Activated CD8-positive, alpha-beta memory T cell treated with anti-CD3 and anti-CD28 coated beads, Interleukin-2, amount 50 U/mL, for 1 hour (primary cell): ENCODE data around the gene PDCD5.
"Not testable (repeated sequence)": the region's sequence is repeated elsewhere in the genome, so short reads cannot be mapped to it uniquely, and the experiment has no call there.

Experiments
- DNase-seq: peaks from one replicate; pipeline ENCODE4 v3.0.0-alpha.2; 2020; ENCODE audit errors: extremely low read depth

The PDCD5 gene, protein sequence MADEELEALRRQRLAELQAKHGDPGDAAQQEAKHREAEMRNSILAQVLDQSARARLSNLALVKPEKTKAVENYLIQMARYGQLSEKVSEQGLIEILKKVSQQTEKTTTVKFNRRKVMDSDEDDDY

GRCh38 chr19:32580901-32581704, at the start of gene PDCD5:
PDCD5 (plus strand) TSS chr19:32581190; CDS start chr19:32581262, 72 bp downstream.
- peak; percentile 77 for DNase-seq

DNA sequence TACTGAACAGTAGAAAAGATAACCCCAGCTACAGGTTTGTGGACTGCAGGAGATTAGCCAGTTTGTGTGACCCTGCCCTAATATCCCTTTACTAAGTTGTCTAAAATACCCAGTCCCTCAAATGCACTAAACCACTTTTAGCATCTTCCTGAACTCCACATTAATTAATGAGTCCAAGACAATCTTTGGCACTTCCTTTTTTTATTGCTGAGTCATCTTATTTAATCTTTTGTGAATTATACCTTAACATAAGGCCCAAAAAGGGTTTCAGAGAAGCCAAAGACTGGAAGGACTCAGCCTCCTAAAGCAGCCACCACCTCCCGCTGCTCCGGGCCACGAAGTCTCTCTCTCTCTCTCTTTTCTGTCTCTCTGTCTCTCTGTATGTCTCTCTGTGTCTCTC, 48.8 kb upstream of the PDCD5 start:
- DNase-seq = no peak

DNA sequence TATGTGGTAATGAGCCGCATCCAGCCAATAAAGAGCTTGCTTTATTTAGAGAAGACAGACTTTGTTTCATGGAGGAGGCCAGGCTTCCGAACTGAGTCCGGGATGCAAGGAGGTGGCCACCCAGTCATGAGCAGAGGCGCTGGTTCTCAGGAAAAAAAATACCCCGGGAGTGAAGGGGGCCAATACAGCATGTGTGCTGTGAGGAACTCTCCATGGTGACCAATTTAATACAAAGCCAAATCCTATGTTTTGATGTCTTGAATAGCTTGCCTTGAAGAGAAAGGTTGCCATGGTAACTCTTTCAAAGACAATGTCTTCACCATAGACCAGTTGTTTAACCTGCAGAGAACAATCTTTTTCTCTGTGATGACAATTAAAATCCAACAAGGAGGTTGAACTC, 43.4 kb upstream of the PDCD5 start:
- no peak for DNase-seq

DNA sequence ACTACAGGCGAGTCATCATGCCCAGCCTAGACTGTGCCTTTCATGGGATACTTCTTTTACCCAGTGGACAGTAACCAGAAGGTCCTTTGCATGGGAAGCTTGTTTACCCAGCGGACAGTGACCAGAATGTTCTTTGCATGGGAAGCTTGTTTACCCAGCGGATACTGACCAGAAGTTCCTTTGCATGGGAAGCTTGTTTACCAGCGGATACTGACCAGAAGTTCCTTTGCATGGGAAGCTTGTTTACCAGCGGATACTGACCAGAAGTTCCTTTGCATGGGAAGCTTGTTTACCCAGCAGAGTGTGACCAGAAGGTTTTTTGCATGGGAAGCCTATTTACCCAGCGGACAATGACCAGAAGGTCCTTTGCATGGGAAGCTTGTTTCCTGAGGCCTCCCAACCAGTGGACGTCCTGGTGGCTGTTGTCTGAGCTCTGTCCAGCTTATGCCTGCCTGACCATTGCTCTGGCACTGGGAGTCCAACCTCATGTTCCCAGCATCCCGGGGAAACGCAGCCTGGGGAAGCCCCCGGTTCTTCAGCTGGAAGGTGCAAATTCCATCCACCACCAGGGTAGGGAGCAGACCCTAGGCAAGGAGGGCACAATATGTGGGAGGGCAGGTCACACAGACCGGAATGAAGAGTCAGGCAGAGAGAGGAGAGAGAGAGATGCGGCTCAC, 41.6 kb upstream of the PDCD5 start:
- DNase-seq = no peak

DNA sequence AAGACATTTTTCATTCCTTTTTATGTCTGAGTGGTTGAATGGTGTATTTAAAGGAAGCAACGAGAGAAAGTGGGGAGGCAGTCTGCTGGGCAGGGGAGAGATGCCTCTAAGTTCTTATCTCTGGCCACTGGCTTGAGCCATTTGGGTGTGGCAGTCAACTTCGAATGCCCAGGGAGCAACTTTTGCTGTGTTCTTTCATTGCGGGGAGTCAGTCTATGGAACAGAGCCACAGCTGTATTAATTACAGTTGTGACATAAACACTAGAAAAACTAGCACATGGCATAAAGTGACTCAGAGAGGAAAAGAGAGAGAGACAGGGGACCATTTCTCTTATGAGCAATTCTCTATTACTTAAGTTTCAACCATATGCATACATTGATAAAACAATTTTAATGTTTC, 40.4 kb upstream of the PDCD5 start:
- DNase-seq = no peak

- not testable (repeated sequence) for DNase-seq
These were observed 39.6 kb upstream of the PDCD5 start for GRCh38 chr19:32541376-32541775.

GRCh38 chr19:32542477-32543108, 38.4 kb upstream of the PDCD5 start:
- no peak for DNase-seq

- no peak for DNase-seq
These were observed 37.7 kb upstream of the PDCD5 start for GRCh38 chr19:32543115-32543900.

- no peak for DNase-seq
These were observed 36.1 kb upstream of the PDCD5 start for GRCh38 chr19:32544917-32545316.

- no peak for DNase-seq
These were observed 30.3 kb upstream of the PDCD5 start for GRCh38 chr19:32550666-32551065.

DNA sequence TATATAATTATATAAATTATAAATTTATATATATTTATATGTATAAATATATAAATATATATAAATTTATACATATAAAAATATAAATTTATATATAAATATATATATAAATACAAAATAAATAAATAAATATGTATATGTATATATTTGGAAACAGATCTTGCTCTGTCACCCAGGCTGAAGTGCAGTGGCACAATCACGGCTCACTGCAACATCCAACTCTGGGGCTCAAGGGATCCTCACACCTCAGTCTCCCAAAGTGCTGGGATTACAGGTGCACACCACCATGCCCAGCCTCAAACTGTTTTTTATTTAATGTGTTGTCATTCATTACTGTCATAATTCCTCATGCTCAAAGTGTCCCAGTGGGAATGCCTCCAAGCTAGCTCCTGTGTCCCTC, 25.2 kb upstream of the PDCD5 start:
- no peak for DNase-seq

- no peak for DNase-seq
These were observed 22.3 kb upstream of the PDCD5 start for GRCh38 chr19:32558607-32559228.

- no peak for DNase-seq
These were observed 17.2 kb upstream of the PDCD5 start for GRCh38 chr19:32563761-32564160.

- no peak for DNase-seq
These were observed 14.7 kb upstream of the PDCD5 start for GRCh38 chr19:32566246-32566830.

DNA sequence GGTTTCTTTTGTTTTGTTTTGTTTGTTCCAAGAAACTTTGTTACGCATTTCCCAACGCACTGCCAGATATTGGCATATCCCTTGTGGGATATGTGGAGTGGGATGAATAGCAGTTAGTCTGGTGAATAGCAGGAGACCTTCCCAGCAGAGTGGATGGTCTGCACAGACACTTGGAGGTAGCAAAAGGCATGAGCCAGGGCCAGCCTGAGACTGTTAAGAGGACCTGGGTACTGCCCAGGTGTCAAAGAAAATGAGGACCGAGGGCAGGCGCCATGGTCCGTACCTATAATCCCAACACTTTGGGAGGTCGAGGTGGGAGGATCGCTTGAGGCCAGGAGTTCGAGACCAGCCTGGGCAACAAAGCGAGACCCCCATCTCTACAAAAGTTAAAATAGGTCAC, 13.5 kb upstream of the PDCD5 start:
- DNase-seq = no peak

GRCh38 chr19:32570081-32570785, 10.8 kb upstream of the PDCD5 start:
- peak; percentile 28 for DNase-seq

- DNase-seq = not testable (repeated sequence)
These were observed 9.4 kb upstream of the PDCD5 start for GRCh38 chr19:32571471-32572075.

DNA sequence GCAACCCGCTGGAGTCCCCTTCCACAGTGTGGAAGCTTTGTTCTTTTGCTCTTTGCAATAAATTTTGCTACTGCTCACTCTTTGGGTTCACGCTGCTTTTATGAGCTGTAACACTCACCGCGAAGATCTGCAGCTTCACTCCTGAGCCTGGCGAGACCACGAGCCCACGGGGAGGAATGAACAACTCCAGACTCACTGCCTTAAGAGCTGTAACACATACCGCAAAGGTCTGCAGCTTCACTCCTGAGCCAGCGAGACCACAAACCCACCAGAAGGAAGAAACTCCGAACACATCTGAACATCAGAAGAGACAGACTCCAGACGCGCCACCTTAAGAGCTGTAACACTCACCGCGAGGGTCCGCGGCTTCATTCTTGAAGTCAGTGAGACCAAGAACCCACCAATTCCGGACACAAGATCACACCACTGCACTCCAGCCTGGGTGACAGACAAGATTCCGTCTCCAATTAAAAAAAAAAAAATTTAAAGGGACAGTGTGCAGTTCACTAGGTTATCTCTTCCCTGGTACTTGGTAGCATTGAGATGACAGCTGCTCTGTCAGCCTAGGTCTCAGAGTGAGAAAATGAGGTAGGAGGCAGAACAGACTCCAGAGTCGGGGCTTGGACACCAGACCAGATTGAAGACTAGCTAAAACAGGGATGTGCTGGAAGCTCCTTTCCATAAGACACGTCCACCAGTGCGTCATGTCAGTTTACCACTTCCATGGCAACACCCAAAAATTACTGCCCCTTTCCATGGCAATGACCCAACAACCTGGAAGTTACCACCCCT, 8.1 kb upstream of the PDCD5 start:
- not testable (repeated sequence) for DNase-seq

DNA sequence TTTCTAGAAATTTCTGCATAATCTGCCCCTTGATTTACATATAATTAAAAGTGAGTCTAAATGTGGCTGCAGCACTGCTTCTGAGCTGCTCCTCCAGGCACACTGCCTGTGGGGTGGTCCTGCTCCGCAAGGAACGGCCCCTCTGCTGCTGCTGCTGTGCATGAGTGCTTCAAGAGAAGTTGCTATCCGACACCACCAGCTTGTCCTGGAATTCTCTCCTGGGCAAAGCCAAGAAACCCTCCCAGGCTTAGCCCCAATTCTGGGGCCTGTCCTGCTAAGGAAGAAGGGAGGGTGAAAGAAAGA, 7.5 kb upstream of the PDCD5 start:
- DNase-seq = no peak
